Esophagus squamous epithelium (tissue), 5 donors: ENCODE results near the gene TNIP1. TPM values are rescaled to one million over a fixed set of nuclear protein-coding genes. Genes with fewer than 3 reads are reported as not detected.

Experiments
- DNase-seq: peaks from one replicate; lab custom pipeline; 2025; lab: John Stamatoyannopoulos, UW
- H3K27ac ChIP-seq, 4 donors: fragments of 200-600 bp; sonication (generic); one replicate each; pipeline ENCODE4 v1.5.1; 2016 to 2019; ENCODE audit warnings: mild to moderate bottlenecking in 1 of 4
- H3K27me3 ChIP-seq, 4 donors: fragments of 200-600 bp; sonication (generic); 1 replicate in 3 of 4; 2 replicates in 1 of 4; pipeline versions ENCODE4 v1.5.1 to v1.6.0; 2017 to 2021; ENCODE audit warnings: antibody characterized with exemption in 1 of 4
- H3K36me3 ChIP-seq, 3 donors: fragments of 200-600 bp; sonication (generic); one replicate each; pipeline ENCODE4 v1.5.1; 2016 to 2019
- H3K4me1 ChIP-seq, 3 donors: fragments of 200-600 bp; sonication (generic); one replicate each; pipeline ENCODE4 v1.5.1; 2017 to 2019
- H3K4me3 ChIP-seq, 4 donors: fragments of 200-600 bp; sonication (generic); 1 replicate in 3 of 4; 2 replicates in 1 of 4; pipeline ENCODE4 v1.5.1; 2016 to 2019; ENCODE audit warnings: mild to moderate bottlenecking in 2 of 4, moderate library complexity in 1 of 4
- H3K9me3 ChIP-seq, 3 donors: fragments of 200-600 bp; sonication (generic); one replicate each; pipeline ENCODE4 v1.5.1; 2016 to 2019
- CTCF ChIP-seq, 6 experiments: fragments of 450-650 bp in 4 of 6; fragments of 200-600 bp in 2 of 6; sonication (generic) in 2 of 6; IDR thresholded peaks; one replicate each; pipeline ENCODE4 v1.5.1; 2016 to 2019; ENCODE audit warnings: antibody characterized with exemption in 6 of 6, mild to moderate bottlenecking in 4 of 6, moderate library complexity in 4 of 6
- POLR2A ChIP-seq, 4 donors: fragments of 450-650 bp; IDR thresholded peaks; one replicate each; pipeline ENCODE4 v1.6.1; 2017; ENCODE audit warnings: antibody characterized with exemption in 4 of 4, mild to moderate bottlenecking in 4 of 4, moderate library complexity in 3 of 4
- WGBS, 2 donors: methylation state at CpG; one replicate each; pipeline ENCODE4 v1.1.5; 2018; 5-methylcytosine and 5-hydroxymethylcytosine counted together
- intact Hi-C: fragments of 100-400 bp; cut with DNase I; formaldehyde crosslinking; loops from one replicate; pipeline ENCODE4 v1.15.0; 2022
- total RNA-seq, 4 donors: library from RNA; depleted of rRNA; stranded (reverse); fragments of >200 nt; gene quantifications; one replicate each; pipeline ENCODE4 v1.1.0, GENCODE V29; 2016
- donor health status: DM: yes; HTN: yes; CAD: no.

Gene TNIP1
- total RNA-seq, 4 donors from 2014 or later = 55.5 to 109 (median 95.4) TPM

- intact Hi-C loops = no loop called here
- Histone ChIP-seq H3K9me3 (no peaks in the 10 kb centered on the region), H3K4me3 (no peak overlapping the region), H3K36me3 (no peaks in the 10 kb centered on the region), H3K27me3 (no peaks in the 10 kb centered on the region), H3K4me1 (peaks cover 18 to 54% (median 44%) of the 10 kb centered on the region in 3 donors), H3K27ac (peak overlapping the region in 3 of 4 donors; percentile 69 to 83 (median 77))
- no peak for DNase-seq
- 23 to 48% methylated on average over 2 of the region's 2 CpGs for WGBS, 2 donors
- no peak for TF ChIP-seq POLR2A (IDR thresholded peaks at IDR 0.05)
- TF ChIP-seq CTCF (IDR thresholded peaks at IDR 0.05) = no peak
Measured at GRCh38 chr5:151093476-151093889, 12.6 kb upstream of the TNIP1 start.

GRCh38 chr5:151092762-151093161, 11.9 kb upstream of the TNIP1 start:
- WGBS, 2 donors = 64 to 69% methylated on average over 2 of the region's 2 CpGs
- no peak for DNase-seq
- H3K4me1 ChIP-seq = peaks cover 18 to 52% (median 40%) of the 10 kb centered on the region in 3 donors

GRCh38 chr5:151089726-151090125, 8.9 kb upstream of the TNIP1 start:
- no peak overlapping the region for H3K4me3 ChIP-seq
- H3K27me3 ChIP-seq = no peaks in the 10 kb centered on the region
- no peak overlapping the region for H3K27ac ChIP-seq
- intact Hi-C loops = no loop called here
- H3K36me3 ChIP-seq = no peaks in the 10 kb centered on the region
- no peaks in the 10 kb centered on the region for H3K9me3 ChIP-seq
- peaks cover 39 to 48% (median 47%) of the 10 kb centered on the region in 3 donors for H3K4me1 ChIP-seq
- DNase-seq = no peak
- TF ChIP-seq POLR2A (IDR thresholded peaks at IDR 0.05) (no peak), CTCF (IDR thresholded peaks at IDR 0.05) (no peak)
- WGBS, 2 donors = 71 to 95% methylated on average over 2 of the region's 2 CpGs

More at GRCh38 chr5:151092762-151093161, 11.9 kb upstream of the TNIP1 start:
- no peak overlapping the region for H3K4me3 ChIP-seq
- intact Hi-C loops = no loop called here
- no peaks in the 10 kb centered on the region for H3K9me3 ChIP-seq
- no peaks in the 10 kb centered on the region for H3K27me3 ChIP-seq
- TF ChIP-seq POLR2A (IDR thresholded peaks at IDR 0.05) (no peak), CTCF (IDR thresholded peaks at IDR 0.05) (no peak)
- H3K27ac ChIP-seq = peak overlapping the region in 2 of 4 donors; percentile 77 to 83
- H3K36me3 ChIP-seq = no peaks in the 10 kb centered on the region

- TF ChIP-seq CTCF (IDR thresholded peaks at IDR 0.05) = no peak
- TF ChIP-seq POLR2A (IDR thresholded peaks at IDR 0.05) = no peak
- peaks cover 32 to 48% (median 41%) of the 10 kb centered on the region in 3 donors for H3K4me1 ChIP-seq
- H3K36me3 ChIP-seq = no peaks in the 10 kb centered on the region
- H3K27me3 ChIP-seq = no peaks in the 10 kb centered on the region
- H3K4me3 ChIP-seq = no peak overlapping the region
- intact Hi-C loops = no loop called here
- WGBS, 2 donors = 84 to 86% methylated on average over 4 of the region's 4 CpGs
- no peak for DNase-seq
- H3K9me3 ChIP-seq = no peaks in the 10 kb centered on the region
- H3K27ac ChIP-seq = no peak overlapping the region
Measured at GRCh38 chr5:151088986-151089385, 8.2 kb upstream of the TNIP1 start.

GRCh38 chr5:151087486-151087885, 6.7 kb upstream of the TNIP1 start:
- 90 to 100% methylated on average over 2 to 7 of the region's 7 CpGs for WGBS, 2 donors
- peaks cover 22 to 49% (median 41%) of the 10 kb centered on the region in 3 donors for H3K4me1 ChIP-seq
- TF ChIP-seq CTCF (IDR thresholded peaks at IDR 0.05) = no peak
- TF ChIP-seq POLR2A (IDR thresholded peaks at IDR 0.05) = no peak
- intact Hi-C loops = no loop called here
- no peaks in the 10 kb centered on the region for H3K36me3 ChIP-seq
- H3K4me3 ChIP-seq = no peak overlapping the region
- H3K27me3 ChIP-seq = no peaks in the 10 kb centered on the region
- H3K27ac ChIP-seq = peak overlapping the region in 1 of 4 donors; percentile 68
- no peak for DNase-seq
- no peaks in the 10 kb centered on the region for H3K9me3 ChIP-seq
